22Rv1 (cell line): ENCODE results near the gene BIN1.

Source experiments
- H3K27ac ChIP-seq: fragments of 450-650 bp; 2 replicates; pipeline ENCODE4 v1.5.1; 2017
- CTCF ChIP-seq: fragments of 450-650 bp; IDR thresholded peaks from 2 replicates; pipeline ENCODE4 v1.5.1; 2017; ENCODE audit warnings: mild to moderate bottlenecking
- ZFX ChIP-seq: fragments of 450-650 bp; IDR thresholded peaks from 2 replicates; pipeline ENCODE4 v1.6.1; 2017; ENCODE audit warnings: antibody characterized with exemption, borderline replicate concordance

Gene BIN1

GRCh38 chr2:127015106-127015910 lies 91.6 kb downstream of the BIN1 start:
- no peak overlapping the region for H3K27ac ChIP-seq
- TF ChIP-seq ZFX (no peak), CTCF (no peak)

GRCh38 chr2:127014630-127015029 lies 92.3 kb downstream of the BIN1 start:
- TF ChIP-seq CTCF (no peak), ZFX (no peak)
- no peak overlapping the region for H3K27ac ChIP-seq

GRCh38 chr2:127014224-127014623 lies 92.7 kb downstream of the BIN1 start:
- H3K27ac ChIP-seq, result no peak overlapping the region
- no peak for TF ChIP-seq CTCF
- TF ChIP-seq ZFX, result no peak

- no peak for TF ChIP-seq ZFX
- TF ChIP-seq CTCF, result no peak
- no peak overlapping the region for H3K27ac ChIP-seq
Observed at GRCh38 chr2:127012868-127013267, 94.1 kb downstream of the BIN1 start.

GRCh38 chr2:127012215-127012614 lies 94.7 kb downstream of the BIN1 start:
- TF ChIP-seq CTCF, result no peak
- TF ChIP-seq ZFX, result no peak
- H3K27ac ChIP-seq, result no peak overlapping the region

- TF ChIP-seq ZFX, result no peak
- no peak for TF ChIP-seq CTCF
- H3K27ac ChIP-seq, result no peak overlapping the region
Observed at GRCh38 chr2:127011796-127012195, 95.2 kb downstream of the BIN1 start.

- no peak for TF ChIP-seq CTCF
- no peak for TF ChIP-seq ZFX
- H3K27ac ChIP-seq, result no peak overlapping the region
Observed at GRCh38 chr2:127011231-127011661, 95.7 kb downstream of the BIN1 start.
